ENCODE measurements around the gene CCSER2.
"Not testable (repeated sequence)": the region's sequence is repeated elsewhere in the genome, so short reads cannot be mapped to it uniquely, and the experiment has no call there.

CCSER2 gene

DNA sequence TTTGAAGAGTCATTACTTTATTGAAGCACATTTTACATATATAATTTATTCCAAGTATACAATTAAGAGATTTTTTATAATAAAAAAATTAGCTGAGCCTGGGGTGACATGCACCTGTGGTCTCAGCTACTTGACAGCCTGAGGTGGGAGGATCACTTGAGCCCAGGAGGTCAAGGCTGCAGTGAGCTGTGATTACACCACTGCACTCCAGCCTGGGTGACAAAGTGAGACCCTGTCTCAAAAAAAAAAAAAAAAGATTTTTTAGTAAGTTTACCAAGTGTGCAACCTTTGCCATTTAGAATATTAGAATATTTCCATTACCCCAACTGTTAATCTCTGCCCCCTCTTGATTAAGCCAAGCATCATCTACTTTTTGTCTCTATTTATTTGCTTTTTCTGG is 196.0 kb downstream of the CCSER2 start:
- no peak for DNase-seq

DNA sequence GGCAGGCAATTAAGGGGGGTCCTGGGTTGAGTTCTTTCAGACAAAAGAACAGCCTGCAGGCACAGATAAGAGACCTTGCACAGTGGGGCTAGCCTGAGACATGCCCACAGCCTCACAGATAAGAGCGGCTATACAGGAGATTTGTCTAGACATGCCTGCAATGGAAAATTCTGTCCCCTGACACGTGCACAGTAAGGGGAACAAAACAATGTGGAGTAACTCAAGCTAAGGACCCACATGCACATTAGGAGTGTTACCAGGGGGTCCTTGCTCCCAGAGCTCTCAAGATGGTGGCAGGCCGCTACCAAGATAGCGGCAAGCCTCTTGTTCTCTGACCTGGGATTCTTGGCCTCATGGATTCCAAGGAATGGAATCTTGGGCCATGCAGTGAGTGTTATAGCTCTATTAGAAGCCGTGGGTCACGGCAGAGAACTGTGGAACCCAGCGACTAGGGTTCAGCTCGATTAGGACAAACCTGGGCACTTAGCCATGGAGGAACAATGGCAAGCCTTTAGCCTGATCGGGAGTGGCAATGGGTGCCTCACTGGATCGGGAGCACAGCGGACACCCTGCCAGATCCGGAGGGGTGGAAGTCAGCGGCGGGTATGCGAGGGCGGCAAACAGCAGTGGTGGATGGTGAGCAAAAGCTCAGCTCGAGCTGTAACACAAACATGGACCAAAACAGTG is 196.9 kb downstream of the CCSER2 start:
- no peak for DNase-seq

GRCh38 chr10:84525807-84526182 is 197.4 kb downstream of the CCSER2 start:
- DNase-seq = not testable (repeated sequence)

DNA sequence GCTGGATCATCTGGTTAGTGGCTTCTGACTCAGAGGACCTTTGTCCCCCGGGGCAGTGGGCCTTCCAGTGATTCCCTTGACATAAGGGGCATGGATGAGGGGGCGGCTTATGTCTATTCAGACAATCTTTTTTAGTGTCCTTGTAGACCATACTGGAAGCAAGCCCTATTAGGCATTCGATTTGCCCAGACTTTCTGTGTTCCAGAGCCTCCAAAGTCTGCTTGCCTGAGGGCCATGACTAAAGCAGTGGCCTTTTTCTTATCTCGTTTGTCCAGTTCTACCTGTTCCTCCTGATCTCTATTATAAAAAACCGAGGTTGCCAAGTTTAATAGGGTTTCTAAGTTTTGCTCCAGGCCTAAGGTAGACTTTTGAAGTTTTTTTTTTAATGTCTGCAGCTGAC is 199.0 kb downstream of the CCSER2 start:
- not testable (repeated sequence) for DNase-seq

DNA sequence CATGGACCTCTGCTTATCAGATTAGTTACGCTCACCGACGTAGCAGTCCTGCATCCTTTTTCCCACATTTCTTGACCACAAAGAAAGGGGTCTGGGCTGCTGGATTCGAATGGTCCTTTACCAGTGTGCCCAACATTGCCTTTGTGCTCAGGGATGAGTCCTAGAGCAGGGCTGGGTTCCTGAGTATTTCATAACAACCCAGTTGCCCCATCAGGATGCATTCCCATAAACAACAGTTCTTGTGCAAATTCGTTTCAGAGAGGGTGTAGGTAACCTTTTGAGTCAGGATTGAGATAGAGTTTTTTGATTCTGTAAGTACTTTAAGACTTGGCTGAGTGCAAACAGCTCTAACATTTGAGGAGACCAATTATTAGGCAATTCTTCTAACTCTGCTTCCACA is 200.1 kb downstream of the CCSER2 start:
- DNase-seq = not testable (repeated sequence)

DNA sequence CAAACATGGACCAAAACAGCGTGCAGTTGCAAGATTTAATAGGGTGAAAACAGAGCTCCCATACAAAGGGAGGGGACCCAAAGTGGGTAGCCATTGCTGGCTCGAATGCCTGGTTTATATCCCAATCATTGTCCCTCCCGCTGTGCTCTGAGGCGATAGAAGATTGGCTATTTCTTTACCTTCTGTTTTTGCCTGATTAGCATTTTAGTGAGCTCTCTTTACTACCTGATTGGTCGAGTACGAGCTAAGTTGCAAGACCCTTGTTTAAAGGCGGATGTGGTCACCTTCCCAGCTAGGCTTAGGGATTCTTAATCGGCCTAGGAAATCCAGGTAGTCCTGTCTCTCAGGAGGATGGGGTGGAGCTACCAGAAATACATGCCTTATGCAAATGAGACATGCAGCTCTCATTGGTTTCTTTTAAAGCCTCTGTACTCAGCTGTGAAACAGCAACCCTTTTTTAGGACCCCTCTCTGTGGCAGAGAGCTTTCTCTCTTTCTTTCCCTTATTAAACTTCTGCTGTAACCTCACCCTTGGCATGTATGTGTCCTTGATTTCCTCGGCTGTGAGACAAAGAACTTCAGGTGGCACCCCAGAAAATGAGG is 202.4 kb downstream of the CCSER2 start:
- DNase-seq = no peak

DNA sequence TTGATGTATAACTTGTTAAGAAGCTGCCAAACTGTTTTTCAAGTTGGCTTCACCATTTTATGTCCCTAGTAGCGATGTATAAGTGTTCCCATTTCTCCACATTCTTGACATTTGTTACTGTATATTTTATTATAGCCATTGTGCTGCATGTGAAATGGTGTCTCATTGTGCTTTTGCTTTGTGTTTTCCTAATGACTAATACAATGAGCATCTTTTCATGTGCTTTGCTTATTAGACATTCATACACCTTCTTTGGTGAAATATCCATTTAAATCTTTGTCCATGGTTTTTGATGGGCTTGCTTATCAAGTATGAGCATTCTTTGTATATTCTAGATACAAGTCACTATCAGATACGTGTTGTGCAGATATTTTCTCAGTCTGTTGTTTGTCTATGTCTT is 203.0 kb downstream of the CCSER2 start:
- DNase-seq = no peak

DNA sequence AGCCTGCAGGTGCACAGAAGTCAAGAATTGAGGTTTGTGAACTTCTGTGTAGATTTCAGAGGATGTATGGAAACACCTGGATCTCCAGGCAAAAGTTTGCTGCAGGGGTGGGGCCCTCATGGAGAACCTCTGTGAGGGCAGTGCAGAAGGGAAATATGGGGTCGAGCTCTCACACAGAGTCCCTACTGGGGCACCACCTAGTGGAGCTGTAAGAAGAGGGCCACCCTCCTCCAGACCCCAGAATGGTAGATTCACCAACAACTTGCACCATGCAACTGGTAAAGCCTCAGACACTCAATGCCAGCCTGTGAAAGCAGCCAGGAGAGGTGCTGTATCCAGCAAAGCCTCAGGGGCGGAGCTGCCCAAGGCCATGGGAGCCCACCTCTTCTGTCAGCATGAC is 205.8 kb downstream of the CCSER2 start:
- no peak for DNase-seq

DNA sequence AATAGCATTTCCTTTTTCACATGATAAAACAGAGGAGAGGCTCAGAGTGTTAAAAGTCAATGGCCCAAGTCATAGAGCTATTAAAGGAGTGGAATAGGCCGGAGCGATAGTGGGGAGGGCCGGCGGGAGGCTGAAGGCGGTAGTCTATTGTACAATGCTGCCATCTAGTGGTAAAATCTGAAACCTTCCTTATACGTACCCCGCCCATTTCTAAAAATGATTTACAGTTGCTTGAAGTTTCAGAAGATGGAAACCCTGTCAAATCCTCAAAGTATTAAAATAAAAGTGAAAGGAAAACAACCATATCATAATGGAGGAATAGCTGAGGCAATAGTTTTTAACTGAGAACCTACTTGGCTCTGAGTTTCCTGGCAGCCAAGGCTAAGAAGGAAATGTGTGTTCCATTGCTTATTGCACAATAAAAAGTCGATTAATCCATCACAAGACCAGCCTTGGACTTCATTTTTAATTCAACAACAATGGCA is 209.1 kb downstream of the CCSER2 start:
- DNase-seq = peak; percentile 78

DNA sequence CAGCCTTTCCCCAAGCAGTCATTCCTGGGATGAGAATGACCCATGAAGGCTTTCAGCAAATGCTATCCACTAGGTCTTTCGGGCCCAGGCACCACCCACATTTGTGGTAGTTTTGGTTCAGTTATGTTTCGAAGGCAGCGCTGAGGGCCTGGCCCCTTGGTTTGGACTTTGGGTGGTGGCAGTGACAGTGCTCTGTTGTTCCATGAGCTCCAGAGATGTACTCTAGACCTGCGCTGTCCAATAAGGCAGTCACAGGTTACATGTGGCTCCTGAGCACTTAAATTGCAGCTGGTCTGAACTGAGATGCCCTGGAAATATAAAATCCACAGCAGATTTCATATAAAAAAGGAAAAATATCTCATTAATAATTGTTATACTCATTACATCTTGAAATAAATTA is 209.6 kb downstream of the CCSER2 start:
- DNase-seq = no peak

GRCh38 chr10:84539216-84539615 is 210.8 kb downstream of the CCSER2 start:
- DNase-seq = no peak

GRCh38 chr10:84540022-84540616 is 211.7 kb downstream of the CCSER2 start:
- no peak for DNase-seq

DNA sequence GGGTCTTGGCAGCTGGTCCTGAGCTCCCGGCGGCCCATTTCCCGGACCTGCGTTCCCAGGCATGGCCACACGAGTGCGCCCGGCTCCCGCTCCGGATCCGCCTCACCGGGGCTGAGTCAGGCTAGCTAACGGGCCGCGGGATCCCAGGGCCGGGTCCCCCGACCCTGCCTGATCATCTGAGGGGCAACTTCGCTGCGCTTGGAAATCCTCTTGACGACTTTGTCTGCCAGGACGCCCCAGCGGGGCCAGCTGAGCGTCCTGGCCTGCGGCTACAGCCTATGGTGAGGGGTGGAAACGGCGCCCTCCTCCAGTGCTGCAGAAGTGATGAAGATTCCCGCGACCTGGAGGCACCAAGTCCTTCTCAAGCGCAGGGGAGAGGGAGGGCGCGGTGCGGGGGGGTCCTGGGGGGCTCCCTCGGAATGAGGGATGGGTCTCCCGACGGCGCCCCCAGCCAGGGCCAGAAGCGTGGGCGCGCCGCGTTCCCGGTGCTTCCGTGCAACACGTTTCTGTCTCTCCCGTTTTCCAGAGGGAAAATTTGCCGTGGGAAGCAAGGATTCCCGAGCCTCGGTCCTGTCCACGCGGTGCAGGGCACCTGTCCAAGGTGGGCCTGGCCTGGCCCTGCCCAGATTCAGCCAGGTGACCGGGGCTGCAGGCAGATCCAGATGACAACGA is 212.4 kb downstream of the CCSER2 start:
- peak; percentile 80 for DNase-seq

DNA sequence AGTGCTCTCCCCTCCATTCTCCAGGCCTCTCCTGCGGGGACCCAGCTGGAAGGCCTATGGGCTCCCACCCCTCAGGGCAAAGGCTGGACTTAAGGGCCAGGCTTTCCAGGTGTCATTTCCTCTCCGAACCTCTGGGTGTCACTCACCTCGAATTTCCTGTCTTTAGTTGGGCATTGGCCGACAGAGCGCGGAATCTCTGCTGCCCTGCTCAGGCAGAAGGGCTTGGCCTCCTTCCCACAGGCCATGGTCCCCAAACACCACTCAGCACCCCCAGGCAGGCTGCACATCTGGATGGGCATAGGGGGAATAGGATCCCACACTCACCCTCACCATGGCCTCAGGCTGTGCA is 212.9 kb downstream of the CCSER2 start:
- no peak for DNase-seq

DNA sequence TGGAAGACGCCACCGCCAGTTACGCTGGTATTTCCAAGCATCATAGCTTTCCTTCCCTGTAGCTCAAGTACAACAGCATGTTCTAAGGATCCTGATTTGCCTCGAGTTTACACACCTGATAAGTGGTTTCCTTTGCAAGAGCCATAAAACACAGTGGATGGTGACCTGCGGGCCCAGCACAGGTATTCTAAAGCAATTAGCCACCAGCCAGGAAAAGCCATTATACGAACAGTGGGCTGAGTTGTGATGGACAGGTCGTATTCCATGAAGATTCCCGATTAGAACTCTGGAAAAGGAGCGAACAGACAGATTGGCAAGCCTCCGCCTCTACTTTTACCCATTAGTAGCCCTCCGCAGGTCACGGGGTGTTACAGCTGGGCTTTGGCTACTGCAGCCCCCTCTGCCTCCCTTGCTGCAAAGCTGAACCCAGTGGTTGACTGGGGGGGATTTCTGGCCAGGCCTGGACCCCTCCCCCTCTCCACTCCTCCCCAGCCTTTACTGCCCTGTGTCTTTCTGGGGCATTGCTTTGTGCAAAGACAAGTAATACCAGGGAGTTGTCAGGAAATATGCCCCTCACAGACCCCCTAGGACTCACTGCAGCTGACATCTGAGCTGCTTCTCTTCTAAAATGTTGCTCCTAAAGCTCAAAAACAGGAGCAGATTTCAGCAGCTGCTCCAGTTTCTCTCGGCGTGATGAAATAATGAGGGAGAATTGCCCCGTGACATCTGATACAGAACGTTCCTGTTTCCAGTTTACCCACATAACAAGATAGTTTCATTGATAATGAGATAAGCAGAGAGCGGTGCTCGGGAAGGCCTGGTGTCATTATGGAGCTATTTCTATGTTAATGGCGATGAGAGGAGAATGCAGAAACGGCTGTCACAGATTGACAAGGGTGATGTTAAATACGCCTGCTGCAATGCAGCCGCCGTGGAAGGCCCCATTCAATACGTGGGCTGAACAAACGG is 214.4 kb downstream of the CCSER2 start:
- no peak for DNase-seq

DNA sequence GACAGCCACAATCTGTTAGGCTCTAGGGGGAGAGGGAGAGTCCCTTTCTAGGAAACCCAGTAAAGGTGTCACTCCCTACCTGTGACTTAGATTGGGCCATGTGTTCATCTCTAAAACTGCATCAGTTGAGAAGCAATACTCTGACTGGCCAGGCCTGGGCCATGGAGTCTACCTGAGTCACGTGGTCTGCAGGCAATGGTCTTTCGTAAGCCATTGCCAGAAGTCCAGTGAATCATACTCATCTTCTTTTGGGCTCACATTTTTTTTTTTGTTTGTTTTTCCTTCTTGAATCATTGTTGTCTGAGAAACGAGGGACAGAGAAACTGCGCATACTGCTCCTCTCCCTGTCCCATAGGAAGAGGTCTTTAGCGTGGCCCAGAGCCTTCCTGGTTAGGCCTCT is 215.6 kb downstream of the CCSER2 start:
- DNase-seq = no peak

GRCh38 chr10:84545651-84546050 is 217.3 kb downstream of the CCSER2 start:
- no peak for DNase-seq

- no peak for DNase-seq
These were observed 218.2 kb downstream of the CCSER2 start for GRCh38 chr10:84546609-84547008.

DNA sequence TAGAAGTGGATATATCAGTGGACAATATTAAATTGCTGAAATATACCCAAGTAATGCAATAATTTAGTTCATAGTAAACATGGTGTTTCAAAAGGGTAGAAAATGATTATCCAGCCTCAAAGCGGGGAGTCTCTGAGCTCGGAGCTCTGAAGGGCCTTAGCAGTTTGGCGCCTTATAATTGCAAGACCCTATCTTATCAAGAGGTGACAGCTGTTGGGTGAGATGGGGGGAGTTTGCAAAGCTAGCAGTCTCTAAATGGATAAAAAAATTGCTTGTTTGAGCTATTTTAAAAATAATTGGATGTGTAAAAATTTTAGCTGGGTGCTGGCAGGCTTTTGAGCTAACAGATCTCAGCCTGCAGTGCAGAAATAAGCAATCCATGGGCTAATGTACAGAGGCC is 219.2 kb downstream of the CCSER2 start:
- DNase-seq = no peak

DNA sequence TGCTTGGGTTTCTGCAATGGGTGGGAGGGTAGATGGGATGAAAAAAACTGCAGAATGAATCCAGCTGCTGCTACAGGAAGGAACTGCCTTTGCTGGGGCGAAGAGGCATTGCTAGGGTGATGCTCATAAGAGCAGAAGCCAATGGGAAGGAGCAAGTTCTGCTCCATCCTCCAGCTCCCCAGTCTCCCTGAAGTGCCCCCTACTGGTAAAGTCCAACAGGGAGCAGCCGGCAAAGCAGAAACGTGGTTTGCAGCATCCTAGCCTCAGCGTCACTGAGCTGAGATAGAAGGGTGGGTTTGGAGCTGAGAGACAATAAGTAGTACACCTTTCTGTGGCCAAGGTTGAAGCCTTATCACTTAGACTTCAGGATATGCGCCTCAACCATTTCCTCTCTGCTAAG is 220.5 kb downstream of the CCSER2 start:
- DNase-seq = peak; percentile 43

GRCh38 chr10:84549368-84550165 is 221.2 kb downstream of the CCSER2 start:
- DNase-seq = no peak

Data from activated CD4-positive, alpha-beta T cell treated with anti-CD3 and anti-CD28 coated beads, Interleukin-10, Interleukin-2, amounts not matched to agents 100 ng/mL and 50 ng/mL, durations not matched to agents 16 hours and 8 hours (primary cell).